Activated T-cell treated with anti-CD3 and anti-CD28 coated beads for 24 hours (primary cell): ENCODE measurements around the gene PSME3.
"Not testable (repeated sequence)": the region's sequence is repeated elsewhere in the genome, so short reads cannot be mapped to it uniquely, and the experiment has no call there.

Experiments used
- DNase-seq: peaks from one replicate; pipeline ENCODE4 v3.0.0-alpha.2; 2020; ENCODE audit warnings: low read depth

Gene PSME3

DNA sequence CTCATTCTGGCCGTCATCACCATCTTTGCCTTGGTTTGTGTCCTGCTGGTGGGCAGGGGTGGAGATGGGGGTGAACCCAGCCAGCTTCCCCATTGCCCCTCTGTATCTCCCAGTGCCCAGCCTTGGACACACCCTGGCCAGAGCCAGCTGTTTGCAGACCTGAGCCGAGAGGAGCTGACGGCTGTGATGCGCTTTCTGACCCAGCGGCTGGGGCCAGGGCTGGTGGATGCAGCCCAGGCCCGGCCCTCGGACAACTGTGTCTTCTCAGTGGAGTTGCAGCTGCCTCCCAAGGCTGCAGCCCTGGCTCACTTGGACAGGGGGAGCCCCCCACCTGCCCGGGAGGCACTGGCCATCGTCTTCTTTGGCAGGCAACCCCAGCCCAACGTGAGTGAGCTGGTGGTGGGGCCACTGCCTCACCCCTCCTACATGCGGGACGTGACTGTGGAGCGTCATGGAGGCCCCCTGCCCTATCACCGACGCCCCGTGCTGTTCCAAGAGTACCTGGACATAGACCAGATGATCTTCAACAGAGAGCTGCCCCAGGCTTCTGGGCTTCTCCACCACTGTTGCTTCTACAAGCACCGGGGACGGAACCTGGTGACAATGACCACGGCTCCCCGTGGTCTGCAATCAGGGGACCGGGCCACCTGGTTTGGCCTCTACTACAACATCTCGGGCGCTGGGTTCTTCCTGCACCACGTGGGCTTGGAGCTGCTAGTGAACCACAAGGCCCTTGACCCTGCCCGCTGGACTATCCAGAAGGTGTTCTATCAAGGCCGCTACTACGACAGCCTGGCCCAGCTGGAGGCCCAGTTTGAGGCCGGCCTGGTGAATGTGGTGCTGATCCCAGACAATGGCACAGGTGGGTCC is 18.4 kb downstream of the PSME3 start:
- DNase-seq = not testable (repeated sequence)

DNA sequence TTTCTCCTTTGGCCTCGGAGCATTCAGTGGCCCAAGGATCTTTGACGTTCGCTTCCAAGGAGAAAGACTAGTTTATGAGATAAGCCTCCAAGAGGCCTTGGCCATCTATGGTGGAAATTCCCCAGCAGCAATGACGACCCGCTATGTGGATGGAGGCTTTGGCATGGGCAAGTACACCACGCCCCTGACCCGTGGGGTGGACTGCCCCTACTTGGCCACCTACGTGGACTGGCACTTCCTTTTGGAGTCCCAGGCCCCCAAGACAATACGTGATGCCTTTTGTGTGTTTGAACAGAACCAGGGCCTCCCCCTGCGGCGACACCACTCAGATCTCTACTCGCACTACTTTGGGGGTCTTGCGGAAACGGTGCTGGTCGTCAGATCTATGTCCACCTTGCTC is 19.2 kb downstream of the PSME3 start:
- DNase-seq = no peak

DNA sequence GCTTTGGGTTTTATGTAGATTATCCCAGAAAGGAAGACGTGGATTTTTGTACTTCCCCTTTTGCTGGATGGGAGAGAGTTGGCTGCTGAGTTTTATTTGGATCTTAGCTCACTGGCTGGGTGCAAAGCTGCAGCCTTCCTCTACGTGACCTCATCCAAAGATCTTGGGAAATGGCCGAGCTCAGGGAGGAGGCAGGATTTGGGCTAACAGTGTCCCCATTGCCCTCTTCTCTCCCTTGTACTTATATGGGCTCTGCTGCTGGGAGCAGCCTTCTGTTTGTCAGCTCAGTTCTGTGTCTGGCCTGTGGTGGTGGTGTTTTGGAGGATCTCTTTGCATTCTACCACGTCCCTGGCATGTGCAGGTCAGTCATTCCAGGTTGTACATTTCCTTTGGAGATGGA is 19.8 kb downstream of the PSME3 start:
- DNase-seq = no peak

DNA sequence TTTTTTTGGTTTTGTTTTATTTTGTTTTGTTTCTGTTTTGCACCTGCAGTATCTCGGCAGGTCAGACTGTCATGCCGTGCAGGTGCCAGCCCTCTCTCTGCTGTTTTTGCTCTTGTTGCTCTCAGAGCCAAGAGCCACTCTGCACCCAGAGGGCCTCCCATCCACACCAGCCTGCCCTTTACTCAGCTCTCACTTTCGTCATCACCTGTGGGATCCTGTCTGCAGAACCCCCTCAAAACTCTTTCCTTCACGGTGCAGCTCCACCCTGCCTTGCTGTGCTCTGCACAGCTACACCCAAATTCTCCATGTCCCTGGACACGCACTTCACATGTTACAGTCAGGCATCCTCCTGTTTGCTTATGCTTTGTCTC is 20.4 kb downstream of the PSME3 start:
- DNase-seq = no peak

DNA sequence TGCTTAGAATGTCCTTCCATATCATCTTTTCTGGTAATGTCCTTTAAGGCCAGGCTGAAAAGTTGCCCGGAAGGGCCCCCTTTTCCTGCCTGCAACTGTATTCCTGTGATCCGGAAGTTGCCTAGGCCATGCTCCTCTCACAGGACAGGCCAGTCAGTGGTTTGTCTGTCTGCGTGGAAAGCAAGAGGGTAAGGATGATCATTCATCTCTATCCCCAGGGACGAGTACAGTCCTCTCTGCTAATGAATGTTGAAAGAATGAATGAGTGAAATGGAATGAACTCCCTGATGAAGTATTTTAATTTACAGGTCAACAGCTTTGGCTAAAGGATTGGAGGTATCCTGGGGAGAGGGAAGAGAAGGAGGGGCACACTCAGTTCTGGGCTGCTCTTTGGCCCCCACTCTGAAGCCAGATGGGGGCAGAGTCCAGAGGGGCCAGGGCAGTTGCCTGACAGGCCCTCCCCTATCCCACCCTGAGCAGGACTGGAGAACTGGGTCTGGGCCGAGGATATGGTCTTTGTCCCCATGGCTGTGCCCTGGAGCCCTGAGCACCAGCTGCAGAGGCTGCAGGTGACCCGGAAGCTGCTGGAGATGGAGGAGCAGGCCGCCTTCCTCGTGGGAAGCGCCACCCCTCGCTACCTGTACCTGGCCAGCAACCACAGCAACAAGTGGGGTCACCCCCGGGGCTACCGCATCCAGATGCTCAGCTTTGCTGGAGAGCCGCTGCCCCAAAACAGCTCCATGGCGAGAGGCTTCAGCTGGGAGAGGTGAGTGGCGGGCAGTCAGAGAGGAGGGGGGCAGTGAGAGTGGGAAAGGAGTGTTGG is 21.0 kb downstream of the PSME3 start:
- no peak for DNase-seq

DNA sequence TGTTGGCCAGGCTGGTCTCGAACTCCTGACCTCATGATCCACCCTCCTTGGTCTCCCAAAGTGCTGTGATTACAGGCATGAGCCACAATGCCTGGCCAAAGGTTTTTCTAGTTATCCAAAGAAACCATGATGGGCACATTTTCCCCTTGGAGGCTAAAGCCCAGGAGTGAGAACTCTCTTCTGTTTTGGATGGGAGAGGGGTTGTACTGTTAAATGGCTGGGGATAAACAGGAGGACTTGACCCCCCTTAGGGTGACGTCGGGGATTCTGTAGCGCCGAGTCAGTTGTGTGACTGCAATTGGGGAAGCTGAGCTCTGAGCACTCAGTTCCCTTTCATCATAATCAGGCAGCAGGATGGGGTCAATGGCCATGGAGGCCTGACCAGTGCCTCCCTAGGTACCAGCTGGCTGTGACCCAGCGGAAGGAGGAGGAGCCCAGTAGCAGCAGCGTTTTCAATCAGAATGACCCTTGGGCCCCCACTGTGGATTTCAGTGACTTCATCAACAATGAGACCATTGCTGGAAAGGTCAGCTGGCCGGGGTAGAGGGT is 21.9 kb downstream of the PSME3 start:
- no peak for DNase-seq

DNA sequence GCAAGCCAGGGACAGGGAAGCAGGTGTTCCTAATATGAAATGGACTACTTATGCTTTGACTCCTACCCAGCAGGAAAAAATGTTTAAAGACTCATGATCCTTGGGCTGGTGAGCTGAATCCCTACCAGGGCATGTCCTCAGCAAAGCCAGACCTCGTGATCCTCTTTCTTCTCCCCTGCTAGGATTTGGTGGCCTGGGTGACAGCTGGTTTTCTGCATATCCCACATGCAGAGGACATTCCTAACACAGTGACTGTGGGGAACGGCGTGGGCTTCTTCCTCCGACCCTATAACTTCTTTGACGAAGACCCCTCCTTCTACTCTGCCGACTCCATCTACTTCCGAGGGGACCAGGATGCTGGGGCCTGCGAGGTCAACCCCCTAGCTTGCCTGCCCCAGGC is 22.9 kb downstream of the PSME3 start:
- DNase-seq = not testable (repeated sequence)

DNA sequence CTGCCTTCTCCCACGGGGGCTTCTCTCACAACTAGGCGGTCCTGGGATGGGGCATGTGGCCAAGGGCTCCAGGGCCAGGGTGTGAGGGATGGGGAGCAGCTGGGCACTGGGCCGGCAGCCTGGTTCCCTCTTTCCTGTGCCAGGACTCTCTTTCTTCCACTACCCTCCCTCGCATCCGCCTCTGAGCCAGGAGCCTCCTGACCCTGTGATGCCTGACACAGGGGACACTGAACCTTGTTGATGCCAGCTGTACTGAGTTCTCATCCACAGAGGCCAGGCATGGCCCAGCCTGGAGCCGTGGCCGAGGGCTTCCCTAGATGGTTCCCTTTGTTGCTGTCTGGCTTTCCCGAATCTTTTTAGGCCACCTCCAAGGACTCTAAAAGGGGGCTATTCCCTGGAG is 23.3 kb downstream of the PSME3 start:
- not testable (repeated sequence) for DNase-seq

DNA sequence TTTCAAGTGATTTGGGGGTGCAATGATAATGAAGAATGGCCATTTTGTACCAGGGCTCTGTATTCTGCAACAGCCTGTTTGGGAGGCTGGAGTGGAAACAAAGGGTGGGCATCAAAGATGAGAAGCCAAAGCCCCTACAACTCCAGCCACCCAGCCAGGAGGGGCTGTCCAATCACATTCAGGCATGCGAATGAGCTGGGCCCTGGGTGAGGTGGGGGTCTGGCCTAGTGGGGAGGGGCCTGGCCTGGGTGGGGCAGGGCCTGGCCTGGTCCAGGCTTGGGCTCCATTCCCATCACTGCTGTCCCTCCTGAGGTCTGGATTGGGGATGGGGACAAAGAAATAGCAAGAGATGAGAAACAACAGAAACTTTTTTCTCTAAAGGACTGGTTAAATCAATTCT is 24.2 kb downstream of the PSME3 start:
- no peak for DNase-seq

DNA sequence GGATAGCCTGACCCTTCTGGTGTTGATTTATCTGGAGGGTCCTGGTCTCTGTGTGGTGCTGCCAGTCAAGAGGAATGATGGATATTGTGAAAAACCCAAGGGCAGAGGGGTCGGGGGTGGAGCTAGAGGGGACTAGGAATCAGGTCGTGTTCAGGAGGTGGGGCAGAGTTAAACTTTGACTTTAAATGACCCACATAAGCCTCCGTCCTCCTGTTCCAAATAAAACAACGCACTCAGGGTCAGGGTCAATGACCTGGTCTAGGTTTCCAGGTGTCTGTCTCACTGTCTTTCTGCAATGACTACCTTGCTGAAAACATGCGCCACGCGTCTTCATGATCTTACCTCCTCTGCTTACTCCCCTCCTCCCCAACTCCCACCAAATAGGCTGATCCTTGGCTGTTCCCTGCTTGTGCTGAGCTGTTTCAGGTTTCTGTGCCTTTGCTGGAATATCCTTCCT is 32.5 kb downstream of the PSME3 start:
- no peak for DNase-seq

DNA sequence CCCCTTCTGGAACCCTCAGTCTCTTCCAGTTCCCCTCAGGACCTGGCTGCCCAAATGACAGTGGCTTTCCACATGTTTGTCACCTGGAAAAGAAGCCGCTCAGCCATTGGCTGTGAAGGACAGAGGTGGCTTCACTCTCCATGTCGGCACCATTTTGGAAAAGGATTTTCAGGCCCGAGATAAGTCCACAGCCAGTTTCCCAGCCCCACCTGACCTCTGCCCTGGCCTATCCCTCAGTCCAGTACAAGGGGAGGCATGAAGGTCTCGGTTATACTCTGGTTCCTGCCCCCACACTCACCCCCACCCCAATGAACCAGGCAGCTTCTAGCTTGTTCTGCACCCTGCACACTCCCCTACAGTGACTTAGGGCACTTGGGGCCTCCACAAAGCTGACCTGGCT is 33.0 kb downstream of the PSME3 start:
- no peak for DNase-seq

DNA sequence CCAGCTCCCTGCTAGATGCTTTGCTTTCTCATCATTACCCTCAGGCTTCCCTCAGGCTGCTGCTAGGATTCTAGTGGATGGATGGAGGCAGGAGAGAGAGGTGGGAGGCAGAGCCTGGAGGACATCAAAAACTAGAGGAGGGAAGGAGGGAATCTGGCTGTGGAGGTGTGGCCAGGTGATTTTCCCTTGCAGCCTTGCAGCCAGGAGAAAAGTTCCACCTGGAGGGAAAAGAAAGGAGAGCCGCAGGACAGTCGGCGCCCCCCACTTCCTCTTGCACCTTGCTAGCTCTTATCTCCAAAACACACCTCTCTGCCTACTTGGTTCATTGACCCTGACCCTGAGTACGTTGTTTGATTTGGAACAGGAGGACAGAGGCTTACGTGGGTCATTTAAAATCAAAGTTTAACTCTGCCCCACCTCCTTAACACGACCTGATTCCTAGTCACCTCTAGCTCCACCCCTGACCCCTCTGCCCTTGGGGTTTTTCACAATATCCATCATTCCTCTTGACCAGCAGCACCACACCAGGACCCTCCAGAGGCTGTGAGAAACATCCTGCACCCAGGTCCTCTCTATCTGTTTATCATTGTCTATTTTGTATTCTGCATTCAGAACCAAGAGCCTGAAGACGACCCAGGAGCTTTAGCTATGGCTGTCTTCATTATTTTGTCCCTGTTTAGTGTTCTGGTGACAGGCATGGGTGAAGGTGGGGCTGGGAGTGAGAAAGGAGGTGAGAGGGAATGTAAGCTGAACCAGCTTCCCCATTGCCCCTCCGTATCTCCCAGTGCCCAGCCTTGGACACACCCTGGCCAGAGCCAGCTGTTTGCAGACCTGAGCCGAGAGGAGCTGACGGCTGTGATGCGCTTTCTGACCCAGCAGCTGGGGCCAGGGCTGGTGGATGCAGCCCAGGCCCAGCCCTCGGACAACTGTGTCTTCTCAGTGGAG is 33.7 kb downstream of the PSME3 start:
- DNase-seq = no peak

DNA sequence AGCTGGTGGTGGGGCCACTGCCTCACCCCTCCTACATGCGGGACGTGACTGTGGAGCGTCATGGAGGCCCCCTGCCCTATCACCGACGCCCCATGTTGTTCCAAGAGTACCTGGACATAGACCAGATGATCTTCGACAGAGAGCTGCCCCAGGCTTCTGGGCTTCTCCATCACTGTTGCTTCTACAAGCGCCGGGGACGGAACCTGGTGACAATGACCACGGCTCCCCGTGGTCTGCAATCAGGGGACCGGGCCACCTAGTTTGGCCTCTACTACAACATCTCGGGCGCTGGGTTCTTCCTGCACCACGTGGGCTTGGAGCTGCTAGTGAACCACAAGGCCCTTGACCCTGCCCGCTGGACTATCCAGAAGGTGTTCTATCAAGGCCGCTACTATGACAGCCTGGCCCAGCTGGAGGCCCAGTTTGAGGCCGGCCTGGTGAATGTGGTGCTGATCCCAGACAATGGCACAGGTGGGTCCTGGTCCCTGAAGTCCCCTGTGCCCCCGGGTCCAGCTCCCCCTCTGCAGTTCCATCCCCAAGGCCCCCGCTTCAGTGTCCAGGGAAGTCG is 34.6 kb downstream of the PSME3 start:
- DNase-seq = not testable (repeated sequence)

DNA sequence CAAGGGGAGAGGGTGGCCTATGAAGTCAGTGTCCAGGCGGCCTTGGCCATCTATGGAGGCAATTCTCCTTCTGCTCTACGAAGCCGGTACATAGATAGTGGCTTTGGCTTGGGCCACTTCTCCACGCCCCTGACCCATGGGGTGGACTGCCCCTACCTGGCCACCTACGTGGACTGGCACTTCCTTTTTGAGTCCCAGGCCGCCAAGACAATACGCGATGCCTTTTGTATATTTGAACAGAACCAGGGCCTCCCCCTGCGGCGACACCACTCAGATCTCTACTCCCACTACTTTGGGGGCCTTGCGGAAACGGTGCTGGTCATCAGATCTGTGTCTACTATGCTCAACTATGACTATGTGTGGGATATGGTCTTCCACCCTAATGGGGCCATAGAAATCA is 35.1 kb downstream of the PSME3 start:
- DNase-seq = no peak

DNA sequence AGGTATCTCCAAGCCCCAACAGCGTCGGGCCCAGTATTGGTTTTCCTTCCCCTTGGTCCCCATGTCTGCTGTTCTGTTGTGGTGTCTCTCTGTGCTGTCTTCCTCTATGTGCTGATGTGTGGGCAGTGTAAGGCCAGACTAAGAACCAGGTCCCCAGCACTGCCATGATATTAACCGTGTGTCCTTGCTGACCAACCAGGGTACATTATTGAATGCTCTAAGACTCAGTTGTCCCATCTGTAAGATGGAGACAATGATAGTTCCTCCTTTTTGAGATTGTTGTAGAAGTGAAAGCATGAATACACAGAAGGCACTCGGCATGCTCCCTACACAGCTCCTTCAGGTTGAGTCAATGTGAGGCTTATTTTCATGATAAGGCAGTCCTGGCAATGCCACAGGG is 38.5 kb downstream of the PSME3 start:
- DNase-seq = no peak

DNA sequence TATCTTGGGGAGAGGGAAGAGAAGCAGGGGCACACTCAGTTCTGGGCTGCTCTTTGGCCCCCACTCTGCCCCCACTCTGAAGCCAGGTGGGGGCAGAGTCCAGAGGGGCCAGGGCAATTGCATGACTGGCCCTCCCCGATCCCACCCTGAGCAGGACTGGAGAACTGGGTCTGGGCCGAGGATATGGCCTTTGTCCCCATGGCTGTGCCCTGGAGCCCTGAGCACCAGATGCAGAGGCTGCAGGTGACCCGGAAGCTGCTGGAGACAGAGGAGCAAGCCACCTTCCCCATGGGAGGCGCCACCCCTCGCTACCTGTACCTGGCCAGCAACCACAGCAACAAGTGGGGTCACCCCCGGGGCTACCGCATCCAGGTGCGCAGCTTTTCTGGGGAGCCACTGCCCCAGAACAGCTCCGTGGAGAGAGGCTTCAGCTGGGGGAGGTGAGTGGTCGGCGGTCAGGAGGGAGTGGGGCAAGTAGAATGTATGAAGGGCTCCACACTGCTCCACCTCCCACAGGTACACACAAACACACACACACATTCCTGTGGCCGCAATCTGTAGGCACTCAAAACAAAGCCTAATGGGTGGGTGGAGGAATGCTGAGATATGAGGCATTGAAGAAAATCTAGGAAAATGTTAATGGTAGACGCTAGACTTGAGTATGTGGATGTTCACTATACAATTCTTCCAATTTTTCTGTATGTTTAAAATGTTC is 39.2 kb downstream of the PSME3 start:
- DNase-seq = no peak

DNA sequence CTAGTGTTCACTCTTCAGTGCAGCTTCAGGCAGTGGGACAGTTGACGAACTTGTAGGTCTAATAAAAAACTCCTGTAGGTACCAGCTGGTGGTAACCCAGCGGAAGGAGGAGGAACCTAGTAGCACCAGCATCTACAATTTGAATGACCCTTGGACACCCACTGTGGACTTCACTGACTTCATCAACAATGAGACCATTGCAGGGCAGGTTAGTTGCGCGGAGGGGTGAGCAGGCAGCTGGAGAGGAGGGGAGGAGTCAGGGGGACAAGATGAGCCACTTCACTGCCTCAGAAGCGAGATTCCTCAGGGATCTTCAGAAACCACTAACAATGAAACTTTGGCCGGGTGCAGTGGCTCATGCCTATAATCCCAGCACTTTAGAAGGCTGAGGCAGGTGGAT is 40.1 kb downstream of the PSME3 start:
- DNase-seq = no peak

DNA sequence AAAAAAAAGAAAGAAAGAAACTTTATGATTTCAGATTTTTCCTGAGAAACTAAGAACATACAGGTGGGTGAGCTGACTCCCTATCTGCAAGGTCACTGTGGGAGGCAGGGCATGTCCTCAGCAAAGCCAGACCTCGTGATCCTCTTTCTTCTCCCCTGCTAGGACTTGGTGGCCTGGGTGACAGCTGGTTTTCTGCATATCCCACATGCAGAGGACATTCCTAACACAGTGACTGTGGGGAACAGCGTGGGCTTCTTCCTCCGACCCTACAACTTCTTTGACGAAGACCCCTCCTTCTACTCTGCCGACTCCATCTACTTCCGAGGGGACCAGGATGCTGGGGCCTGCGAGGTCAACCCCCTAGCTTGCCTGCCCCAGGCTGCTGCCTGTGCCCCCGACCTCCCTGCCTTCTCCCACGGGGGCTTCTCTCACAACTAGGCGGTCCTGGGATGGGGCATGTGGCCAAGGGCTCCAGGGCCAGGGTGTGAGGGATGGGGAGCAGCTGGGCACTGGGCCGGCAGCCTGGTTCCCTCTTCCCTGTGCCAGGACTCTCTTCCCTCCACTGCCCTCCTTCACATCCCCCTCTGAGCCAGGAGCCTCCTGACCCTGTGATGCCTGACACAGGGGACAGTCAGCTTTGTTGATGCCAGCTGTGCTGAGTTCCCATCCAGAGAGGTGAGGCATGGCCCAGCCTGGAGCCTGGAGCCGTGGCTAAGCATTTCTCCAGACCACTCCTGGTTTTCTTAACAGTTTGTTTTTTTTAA is 40.9 kb downstream of the PSME3 start:
- not testable (repeated sequence) for DNase-seq

DNA sequence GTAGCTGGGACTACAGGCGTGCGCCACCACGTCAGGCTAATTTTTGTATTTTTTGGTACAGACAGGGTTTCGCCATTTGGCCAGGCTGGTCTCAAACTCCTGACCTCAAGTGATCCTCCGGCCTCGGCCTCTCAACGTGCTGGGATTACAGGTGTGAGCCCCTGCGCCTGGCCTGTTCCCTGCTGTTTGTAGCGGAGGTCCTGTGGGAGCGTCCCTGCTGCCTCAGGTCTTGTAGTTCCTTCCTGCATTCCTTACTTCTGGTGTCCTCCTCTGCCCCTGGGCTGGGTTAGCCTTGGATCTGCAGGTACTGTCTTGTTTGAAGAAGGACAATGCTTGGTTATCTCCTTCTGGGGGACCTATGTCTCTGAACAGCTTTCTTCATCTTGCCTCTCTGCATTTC is 43.8 kb downstream of the PSME3 start:
- no peak for DNase-seq
